Activated CD8-positive, alpha-beta memory T cell treated with anti-CD3 and anti-CD28 coated beads, Interleukin-2, amount 50 U/mL, for 1 hour (primary cell): ENCODE results near the gene MYO3A.
"Not testable (repeated sequence)": the region's sequence is repeated elsewhere in the genome, so short reads cannot be mapped to it uniquely, and the experiment has no call there.

Experiments
- DNase-seq: peaks from one replicate; pipeline ENCODE4 v3.0.0-alpha.2; 2020; ENCODE audit errors: extremely low read depth

Gene MYO3A

DNA sequence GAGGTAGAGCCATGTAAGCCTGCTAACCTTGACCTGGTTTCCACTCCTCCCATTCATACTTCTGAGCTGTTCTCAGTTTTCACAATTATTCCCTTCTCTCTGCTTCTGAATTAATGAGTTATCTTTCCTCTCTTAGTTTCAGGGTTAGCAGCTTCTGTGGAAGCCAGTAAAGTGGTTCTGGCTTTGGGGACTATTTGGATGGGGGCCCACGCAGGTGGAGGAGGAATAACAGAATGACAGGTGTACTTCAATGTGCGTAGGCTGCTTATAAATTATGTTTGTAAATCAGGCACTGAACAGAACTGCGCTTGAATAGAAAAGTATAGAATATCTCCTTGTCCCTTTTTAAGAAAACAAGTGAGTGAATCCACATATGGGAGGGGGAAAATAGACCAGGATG, 153.6 kb downstream of the MYO3A start:
- no peak for DNase-seq

GRCh38 chr10:26090026-26090425, 156.0 kb downstream of the MYO3A start:
- no peak for DNase-seq

DNA sequence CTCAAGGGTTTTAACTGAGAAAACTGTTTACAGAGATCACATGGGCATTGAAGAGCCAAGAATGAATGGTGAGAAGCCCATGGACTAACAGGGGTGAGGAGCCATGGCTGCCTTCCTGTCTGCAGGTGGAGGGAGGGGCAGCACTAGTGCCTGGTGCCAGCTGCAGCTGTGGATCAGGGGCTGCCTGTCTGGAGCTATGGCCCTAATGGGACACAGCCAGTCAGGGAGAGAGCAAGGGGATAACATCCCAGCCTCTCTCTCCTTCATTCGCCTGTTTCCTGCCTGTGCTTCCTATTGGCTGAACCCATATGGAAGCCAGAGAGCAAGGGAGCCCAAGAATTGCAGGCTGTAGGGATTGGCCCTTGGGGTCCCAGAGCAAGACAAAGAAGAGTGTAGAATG, 156.7 kb downstream of the MYO3A start:
- DNase-seq: no peak

GRCh38 chr10:26093229-26093628, 159.2 kb downstream of the MYO3A start:
- DNase-seq: no peak

- no peak for DNase-seq
Observed at GRCh38 chr10:26095781-26096180, 161.8 kb downstream of the MYO3A start.

- not testable (repeated sequence) for DNase-seq
Observed at GRCh38 chr10:26097549-26097948, 163.5 kb downstream of the MYO3A start.

DNA sequence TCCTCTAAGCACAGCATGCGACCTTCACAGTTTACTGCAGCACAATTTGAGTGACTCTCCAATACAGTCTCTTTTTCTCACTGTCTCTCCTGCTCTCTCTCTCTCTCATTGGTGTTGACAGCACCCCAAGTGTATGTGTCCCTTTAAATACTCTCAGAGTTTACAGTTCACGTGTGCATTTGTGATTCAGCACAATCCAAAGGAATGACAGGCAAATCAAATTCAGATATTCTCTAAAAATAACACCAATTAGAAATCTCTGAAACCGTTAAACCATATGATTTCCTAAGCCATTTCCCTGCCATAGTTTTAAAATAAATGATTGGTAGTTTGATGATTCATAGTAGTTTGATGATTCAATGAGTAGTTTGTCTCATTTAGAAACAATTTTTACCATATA, 178.5 kb downstream of the MYO3A start:
- no peak for DNase-seq

DNA sequence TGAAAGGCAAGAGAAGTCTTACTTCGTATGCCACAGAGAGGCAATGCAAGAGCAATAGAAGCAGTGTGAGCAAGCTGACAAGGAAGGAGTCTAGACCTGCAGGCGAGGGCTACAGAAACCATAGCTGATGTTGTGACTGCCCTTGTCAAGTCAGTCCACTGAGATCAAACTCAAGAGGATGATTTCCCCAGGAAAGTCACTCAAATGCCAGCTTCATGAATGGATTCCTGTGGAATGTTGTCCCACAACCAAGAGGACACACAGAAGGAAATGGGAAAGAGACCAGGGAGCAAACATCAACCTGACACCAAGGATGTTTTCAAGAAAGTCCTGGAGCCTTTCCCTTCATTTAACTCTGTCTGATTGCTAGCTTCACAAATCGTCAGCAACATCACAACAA, 204.6 kb downstream of the MYO3A start:
- DNase-seq: no peak

DNA sequence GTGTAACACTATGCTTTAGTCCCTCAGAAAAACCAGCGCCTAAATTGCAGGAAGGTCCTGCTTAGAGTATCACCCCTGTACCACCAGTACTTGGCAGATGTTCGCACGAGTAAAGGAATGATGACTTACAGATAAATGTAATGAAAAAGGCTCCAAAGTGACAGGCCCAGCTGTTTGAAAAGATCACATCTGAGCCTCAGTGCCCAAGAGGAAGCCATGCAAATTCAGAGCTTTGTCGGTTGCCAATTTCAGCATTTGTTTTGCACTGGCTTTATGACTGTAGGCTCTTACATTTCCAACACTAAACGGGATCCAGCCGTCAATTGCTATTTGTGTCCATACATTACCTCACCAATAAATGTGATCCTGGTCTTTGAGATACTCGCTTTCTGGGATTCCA, 222.0 kb downstream of the MYO3A start:
- DNase-seq: no peak

DNA sequence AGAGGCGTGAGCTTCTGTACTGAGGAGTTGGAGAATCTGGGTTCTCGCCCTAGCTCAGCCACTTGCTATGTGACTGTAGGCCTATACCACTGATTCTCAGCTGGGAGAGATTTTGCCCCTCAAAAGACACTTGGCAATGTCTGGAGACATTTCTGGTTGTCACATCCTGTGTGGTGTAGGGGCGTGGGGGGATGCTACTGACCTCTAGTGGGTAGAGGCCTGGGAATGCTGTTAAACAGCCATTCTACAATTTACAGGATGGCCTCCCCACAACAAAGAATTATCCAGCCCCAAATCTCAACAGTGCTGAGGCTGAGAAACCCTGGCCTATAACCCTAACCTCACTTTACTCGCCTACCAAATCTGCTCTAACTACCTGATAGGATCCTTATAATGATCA, 223.7 kb downstream of the MYO3A start:
- DNase-seq: no peak

- DNase-seq: no peak
Observed at GRCh38 chr10:26169466-26169865, 235.4 kb downstream of the MYO3A start.

DNA sequence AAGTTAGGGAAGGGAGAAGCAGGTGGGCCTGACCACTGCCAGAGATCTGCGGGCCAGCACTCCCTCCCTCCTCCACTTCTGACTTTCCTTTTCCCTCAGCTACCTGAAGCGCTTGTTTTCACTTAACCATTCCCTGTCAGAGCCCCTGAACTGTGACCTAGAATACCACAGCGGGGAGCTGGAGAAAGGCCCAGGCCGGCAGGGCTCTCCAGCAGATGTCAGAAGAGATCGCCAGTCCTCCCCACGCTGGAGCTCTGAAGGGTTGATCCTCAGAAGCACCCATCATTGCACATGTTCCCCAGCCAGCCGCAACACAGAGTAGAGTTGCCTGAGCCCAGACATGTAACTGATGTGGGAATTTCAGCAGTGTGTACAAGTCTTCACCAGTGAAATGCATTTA, 238.1 kb downstream of the MYO3A start:
- no peak for DNase-seq

DNA sequence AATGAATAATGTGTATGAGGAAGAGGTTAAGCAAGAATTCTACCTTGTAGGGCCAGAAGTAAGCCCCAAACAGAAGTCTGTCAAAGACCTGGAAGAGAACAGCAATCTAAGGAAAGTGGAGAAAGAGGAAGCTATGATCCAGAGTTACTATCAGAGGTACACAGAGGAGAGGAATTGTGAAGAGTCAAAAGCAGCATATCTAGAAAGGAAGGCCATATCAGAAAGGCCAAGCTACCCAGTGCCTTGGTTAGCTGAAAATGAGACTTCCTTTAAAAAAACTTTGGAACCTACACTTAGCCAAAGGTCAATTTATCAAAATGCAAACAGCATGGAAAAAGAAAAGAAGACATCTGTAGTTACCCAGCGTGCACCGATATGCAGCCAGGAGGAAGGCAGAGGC, 239.8 kb downstream of the MYO3A start:
- DNase-seq: no peak

GRCh38 chr10:26177341-26177740, 243.3 kb downstream of the MYO3A start:
- no peak for DNase-seq

GRCh38 chr10:26194275-26194674, 260.2 kb downstream of the MYO3A start:
- DNase-seq: no peak

DNA sequence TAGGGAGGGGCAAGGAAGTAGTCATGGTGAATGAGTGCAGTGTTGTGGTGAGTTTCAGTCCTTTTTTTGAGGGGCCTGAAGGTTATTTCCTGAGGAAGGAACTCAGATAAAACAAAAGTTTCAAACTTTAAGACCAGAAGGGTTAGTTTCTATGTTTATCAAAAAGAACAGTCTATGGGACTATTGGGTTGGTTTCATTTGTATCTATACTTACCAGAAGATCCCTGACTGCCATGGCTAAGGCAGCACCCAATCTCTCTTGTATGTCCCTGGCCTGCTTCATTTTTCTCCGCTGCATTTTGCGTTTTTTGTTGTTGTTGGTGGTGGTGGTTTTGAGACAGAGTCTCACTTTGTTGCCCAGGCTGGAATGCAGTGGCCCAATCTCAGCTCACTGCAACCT, 263.2 kb downstream of the MYO3A start:
- DNase-seq: no peak

GRCh38 chr10:26198119-26198518, 264.1 kb downstream of the MYO3A start:
- DNase-seq: no peak

DNA sequence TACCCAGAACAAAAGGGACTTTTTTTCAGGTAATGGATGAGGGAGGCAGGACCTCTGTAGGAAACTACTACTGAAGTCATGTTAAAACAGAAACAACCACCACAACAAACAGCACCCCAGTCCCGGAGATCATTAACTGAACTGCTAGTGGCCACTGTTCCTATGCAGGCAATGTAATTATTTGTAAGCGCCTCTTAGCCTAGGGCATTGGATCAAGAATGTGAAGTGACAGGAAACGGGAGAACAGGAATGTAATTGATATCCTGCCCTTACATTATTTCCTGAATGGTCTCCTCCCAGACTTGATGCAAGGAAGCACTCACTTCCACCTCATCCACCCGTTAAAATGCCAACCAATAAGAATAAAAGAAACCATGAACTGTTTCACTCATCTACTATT, 265.8 kb downstream of the MYO3A start:
- no peak for DNase-seq

GRCh38 chr10:26205223-26205622, 271.2 kb downstream of the MYO3A start:
- DNase-seq: no peak

GRCh38 chr10:26211781-26212444, 277.9 kb downstream of the MYO3A start:
- no peak for DNase-seq

GRCh38 chr10:26212511-26212910, 278.5 kb downstream of the MYO3A start:
- no peak for DNase-seq

DNA sequence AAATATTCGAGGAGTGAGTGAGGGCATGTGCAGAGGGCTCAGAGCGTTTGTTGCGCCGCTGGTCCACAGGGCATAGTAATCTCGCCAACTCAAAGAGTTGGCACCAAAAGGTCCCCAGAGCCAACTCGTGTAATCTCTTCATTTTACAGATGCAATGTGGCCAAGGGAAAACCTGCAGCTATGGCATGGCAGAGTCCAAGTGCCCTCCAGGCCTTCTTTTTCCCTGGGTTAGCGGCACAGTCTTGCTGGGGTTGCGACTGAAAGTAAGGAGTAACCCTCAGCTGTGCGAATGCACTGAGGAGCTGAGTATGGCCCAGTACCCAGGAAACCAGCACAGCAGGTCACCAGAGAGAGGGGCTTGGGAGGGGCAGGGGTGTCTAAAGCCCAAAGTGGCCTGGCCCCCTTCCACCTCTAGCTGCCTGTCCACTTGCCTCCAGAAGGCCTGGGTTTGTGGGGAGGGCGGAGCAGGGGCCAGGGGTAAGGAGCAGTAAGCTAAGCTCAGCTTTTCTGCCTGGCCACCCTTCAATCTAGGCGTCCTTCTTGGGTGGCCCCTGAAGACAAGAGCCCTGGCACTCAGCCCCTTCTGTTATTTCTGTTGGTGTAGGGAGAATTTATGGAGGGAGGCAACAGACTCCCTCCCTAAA, 279.2 kb downstream of the MYO3A start:
- no peak for DNase-seq

DNA sequence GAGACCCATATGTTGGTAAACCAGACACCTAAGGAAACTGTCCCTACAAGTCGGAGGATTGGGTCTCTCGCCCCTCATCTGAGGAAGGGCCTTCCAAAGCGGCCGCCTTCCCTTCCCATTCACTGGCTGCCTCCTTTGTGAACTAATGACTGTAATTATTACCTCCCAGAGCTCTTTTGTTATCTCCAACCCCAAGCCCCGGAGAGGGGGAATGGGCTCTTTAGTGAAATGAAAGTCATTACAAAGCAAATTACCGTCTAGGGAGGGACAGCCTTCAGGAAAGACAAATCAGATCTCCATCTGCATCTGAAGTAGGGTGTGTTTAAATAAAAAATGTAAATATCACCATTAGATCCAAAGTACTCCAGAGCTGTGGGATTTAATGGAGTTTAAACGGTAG, 280.0 kb downstream of the MYO3A start:
- DNase-seq: no peak
